Adrenal gland (tissue), 12 donors: Measurements from ENCODE around the gene GJC1. TPM values are rescaled to one million over a fixed set of nuclear protein-coding genes. Genes with fewer than 3 reads are reported as not detected.

ENCODE experiments used
- DNase-seq, 7 donors: peaks; one replicate each; pipeline ENCODE4 v3.0.0-alpha.2; 2019 to 2020
- H3K27ac ChIP-seq, 5 donors: fragments of 200-600 bp; sonication (generic) in 4 of 5; 1 replicate in 3 of 5; 2 replicates in 2 of 5; pipeline versions ENCODE4 v1.5.1 to v1.8.0; 2016 to 2020; ENCODE audit warnings: mild to moderate bottlenecking in 1 of 5
- H3K27me3 ChIP-seq: fragments of 200-600 bp; 2 replicates; pipeline ENCODE4 v1.8.0; 2021
- H3K36me3 ChIP-seq, 2 donors: fragments of 200-600 bp; replicated peaks in 1 of 2; 1 replicate in 1 of 2; 2 replicates in 1 of 2; pipeline versions ENCODE4 v1.5.1 to v1.8.0; 2018 to 2022
- H3K4me1 ChIP-seq, 2 donors: fragments of 200-600 bp; replicated peaks in 1 of 2; 1 replicate in 1 of 2; 2 replicates in 1 of 2; pipeline versions ENCODE4 v1.5.1 to v1.8.0; 2018 to 2021
- H3K4me3 ChIP-seq, 4 donors: fragments of 200-600 bp; sonication (generic) in 3 of 4; one replicate each; pipeline ENCODE4 v1.5.1; 2016 to 2018
- H3K9me3 ChIP-seq, 3 donors: fragments of 200-600 bp; sonication (generic) in 1 of 3; replicated peaks in 1 of 3; 1 replicate in 2 of 3; 2 replicates in 1 of 3; pipeline versions ENCODE4 v1.5.1 to v1.8.0; 2016 to 2021
- CTCF ChIP-seq, 6 experiments: fragments of 450-650 bp in 4 of 6; fragments of 200-600 bp in 2 of 6; sonication (generic) in 1 of 6; IDR thresholded peaks; 1 replicate in 5 of 6; 2 replicates in 1 of 6; pipeline versions ENCODE4 v1.5.1 to v1.8.0; 2016 to 2021; ENCODE audit warnings: antibody characterized with exemption in 6 of 6, mild to moderate bottlenecking in 2 of 6, moderate library complexity in 1 of 6
- POLR2A ChIP-seq, 2 donors: fragments of 450-650 bp; IDR thresholded peaks; one replicate each; pipeline ENCODE4 v1.6.1; 2017; ENCODE audit warnings: antibody characterized with exemption in 2 of 2, mild to moderate bottlenecking in 2 of 2, moderate library complexity in 1 of 2
- WGBS, 4 donors: extraction: QIAGEN DNeasy Blood & Tissue Kit in 2 of 4; methylation state at CpG; one replicate each; pipeline versions ENCODE4 v1.1.5 to v1.1.7; 2013 to 2017; 5-methylcytosine and 5-hydroxymethylcytosine counted together
- intact Hi-C, 2 donors: fragments of 100-400 bp; cut with DNase I; formaldehyde crosslinking; loops; one replicate each; pipeline versions ENCODE4 v1.14.1 to v1.15.0; 2022 to 2023
- polyA plus RNA-seq, 3 donors: library from polyadenylated mRNA; stranded (reverse); fragments of 200-250 nt in 2 of 3; fragments of 350-450 nt in 1 of 3; fragmentation: Illumina TruSeq in 1 of 3; extraction: RNeasy Lipid Tissue Mini Kit (QIAGEN cat#74804) in 1 of 3; gene quantifications; one replicate each; pipeline ENCODE4 v1.2.3, GENCODE V29; 2013 to 2014
- total RNA-seq, 9 donors: library from RNA; depleted of rRNA in 4 of 9; stranded (reverse); fragments of >200 nt in 4 of 9; fragments of 120-200 nt in 1 of 9; fragmentation: NEBNext Ultra II Directional in 1 of 9; extraction: Animal tissue kit (Norgen Biotek cat#: 25700) in 1 of 9; gene quantifications; one replicate each; pipeline versions ENCODE4 v1.1.0 to v1.2.4, GENCODE V29; 2013 to 2023
- donor health status: healthy with polysubstance abuse.
- donor health status: Bipolar disorder and iron deficiency.
- donor health status: DM: yes; HTN: yes; CAD: no.
- donor health status: DM: no; HTN: no; CAD: no.
- donor health status: DM: no; HTN: no; CAD: no.
- donor health status: DM: yes; HTN: yes; CAD: no.

Gene GJC1
- total and polyA plus RNA-seq, 12 donors = 0.69 to 12.3 (median 2.1) TPM

GRCh38 chr17:44798356-44798755, 31.7 kb downstream of the GJC1 start:
- Histone ChIP-seq H3K4me3 (no peak overlapping the region), H3K4me1 (no peaks in the 10 kb centered on the region), H3K27me3 (no peaks in the 10 kb centered on the region), H3K27ac (no peak overlapping the region), H3K9me3 (no peaks in the 10 kb centered on the region), H3K36me3 (no peaks in the 10 kb centered on the region)
- intact Hi-C loops = no loop called here
- WGBS, 4 donors = 73 to 82% (median 81%) methylated on average over 2 of the region's 2 CpGs
- TF ChIP-seq POLR2A (IDR thresholded peaks at IDR 0.05) (no peak), CTCF (IDR thresholded peaks at IDR 0.05) (no peak)
- no peak for DNase-seq

GRCh38 chr17:44797802-44798201, 32.3 kb downstream of the GJC1 start:
- Histone ChIP-seq H3K27me3 (no peaks in the 10 kb centered on the region), H3K9me3 (no peaks in the 10 kb centered on the region), H3K4me1 (no peaks in the 10 kb centered on the region), H3K36me3 (no peaks in the 10 kb centered on the region), H3K27ac (no peak overlapping the region), H3K4me3 (no peak overlapping the region)
- no peak for TF ChIP-seq CTCF (IDR thresholded peaks at IDR 0.05)
- no peak for TF ChIP-seq POLR2A (IDR thresholded peaks at IDR 0.05)
- DNase-seq = no peak
- intact Hi-C loops = no loop called here
- 85 to 92% (median 88%) methylated on average over 11 of the region's 11 CpGs for WGBS, 4 donors

GRCh38 chr17:44796731-44797130, 33.4 kb downstream of the GJC1 start:
- no peak overlapping the region for H3K4me3 ChIP-seq
- WGBS, 4 donors = 91 to 95% (median 92%) methylated on average over 9 of the region's 9 CpGs
- no peaks in the 10 kb centered on the region for H3K4me1 ChIP-seq

GRCh38 chr17:44795928-44796327, 34.2 kb downstream of the GJC1 start:
- Histone ChIP-seq H3K27ac (no peak overlapping the region), H3K4me1 (no peaks in the 10 kb centered on the region), H3K4me3 (no peak overlapping the region)

More at GRCh38 chr17:44796731-44797130, 33.4 kb downstream of the GJC1 start:
- Histone ChIP-seq H3K9me3 (no peaks in the 10 kb centered on the region), H3K27ac (no peak overlapping the region), H3K27me3 (no peaks in the 10 kb centered on the region), H3K36me3 (no peaks in the 10 kb centered on the region)
- TF ChIP-seq CTCF (IDR thresholded peaks at IDR 0.05) (no peak), POLR2A (IDR thresholded peaks at IDR 0.05) (no peak)
- intact Hi-C loops = no loop called here
- no peak for DNase-seq

More at GRCh38 chr17:44795928-44796327, 34.2 kb downstream of the GJC1 start:
- H3K27me3 ChIP-seq = no peaks in the 10 kb centered on the region
- H3K36me3 ChIP-seq = no peaks in the 10 kb centered on the region
- TF ChIP-seq POLR2A (IDR thresholded peaks at IDR 0.05) (no peak), CTCF (IDR thresholded peaks at IDR 0.05) (no peak)
- no peak for DNase-seq
- H3K9me3 ChIP-seq = no peaks in the 10 kb centered on the region
- intact Hi-C loops = no loop called here
- WGBS, 4 donors = 69 to 89% (median 81%) methylated on average over 2 to 10 of the region's 10 CpGs
